GM20431 (cell line): ENCODE results near the gene CMTM4.
"Not testable (repeated sequence)": the region's sequence is repeated elsewhere in the genome, so short reads cannot be mapped to it uniquely, and the experiment has no call there.

Experiments
- in situ Hi-C: fragments of 300-500 bp; cut with MseI, MboI; formaldehyde crosslinking; loops from one replicate; pipeline ENCODE4 v1.15.0; 2020; ENCODE audit warnings: low sequenced_read_pairs; ENCODE audit not compliant: unreplicated experiment

The CMTM4 gene

DNA sequence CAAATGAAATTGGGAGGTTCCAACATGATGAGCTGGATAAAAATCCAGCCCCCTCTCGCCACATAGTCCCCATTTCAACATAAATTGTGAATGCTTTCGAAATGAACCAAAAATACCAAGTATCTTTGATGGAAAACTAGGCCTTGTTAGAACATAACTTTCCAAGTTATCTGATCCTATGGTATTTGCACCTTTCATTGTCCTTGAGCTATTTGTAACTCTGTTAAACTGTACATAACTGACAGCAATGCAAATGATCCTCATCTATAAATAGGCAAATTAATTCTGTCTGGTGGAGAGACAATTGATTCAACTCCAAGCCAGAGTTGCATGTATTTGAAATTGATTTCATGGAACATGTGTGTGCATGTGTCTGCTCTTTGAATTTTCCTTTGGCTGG is 18.2 kb downstream of the CMTM4 start:
- in situ Hi-C loops = no loop called here

GRCh38 chr16:66677836-66678235 is 18.7 kb downstream of the CMTM4 start:
- in situ Hi-C loops = no loop called here

DNA sequence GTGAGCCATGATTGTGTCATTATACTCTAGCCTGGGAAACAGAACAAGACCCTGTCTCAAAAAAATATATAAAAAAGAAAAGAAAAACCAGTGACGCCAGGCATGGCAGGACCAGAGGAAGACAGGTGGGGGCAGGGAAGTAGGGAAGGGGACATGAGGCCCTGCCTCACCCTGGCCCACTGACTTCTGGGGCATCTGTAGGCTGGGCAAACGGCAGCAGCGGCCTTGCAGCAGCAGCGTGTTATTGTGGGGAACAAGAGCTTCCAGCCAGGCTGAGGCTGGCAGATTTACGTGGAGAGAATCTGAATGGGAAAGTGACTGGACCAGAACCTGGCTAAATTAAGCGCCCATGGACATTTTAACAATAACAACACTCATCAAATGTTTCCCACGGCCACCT is 19.4 kb downstream of the CMTM4 start:
- in situ Hi-C loops = no loop called here

DNA sequence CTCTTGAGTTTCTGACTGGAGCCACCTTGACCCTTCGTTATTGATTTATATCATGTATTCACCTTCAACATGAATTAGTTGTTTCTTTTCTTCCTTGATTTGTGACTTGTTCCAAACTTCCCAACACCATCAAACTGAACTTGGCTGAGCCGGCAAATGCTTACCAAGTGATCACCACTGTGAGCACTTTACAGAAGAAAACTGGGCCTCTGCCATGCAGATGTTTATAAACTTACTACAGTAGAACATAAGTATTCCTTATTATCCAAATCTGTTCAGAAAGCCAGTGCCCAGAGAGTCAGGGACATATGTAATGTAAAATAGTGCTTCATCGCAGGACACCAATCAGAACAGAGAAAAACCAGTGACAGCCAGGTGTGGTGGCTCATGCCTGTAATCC is 19.9 kb downstream of the CMTM4 start:
- in situ Hi-C loops = no loop called here

- in situ Hi-C loops = no loop called here
Observed at GRCh38 chr16:66673691-66674090, 22.9 kb downstream of the CMTM4 start.

DNA sequence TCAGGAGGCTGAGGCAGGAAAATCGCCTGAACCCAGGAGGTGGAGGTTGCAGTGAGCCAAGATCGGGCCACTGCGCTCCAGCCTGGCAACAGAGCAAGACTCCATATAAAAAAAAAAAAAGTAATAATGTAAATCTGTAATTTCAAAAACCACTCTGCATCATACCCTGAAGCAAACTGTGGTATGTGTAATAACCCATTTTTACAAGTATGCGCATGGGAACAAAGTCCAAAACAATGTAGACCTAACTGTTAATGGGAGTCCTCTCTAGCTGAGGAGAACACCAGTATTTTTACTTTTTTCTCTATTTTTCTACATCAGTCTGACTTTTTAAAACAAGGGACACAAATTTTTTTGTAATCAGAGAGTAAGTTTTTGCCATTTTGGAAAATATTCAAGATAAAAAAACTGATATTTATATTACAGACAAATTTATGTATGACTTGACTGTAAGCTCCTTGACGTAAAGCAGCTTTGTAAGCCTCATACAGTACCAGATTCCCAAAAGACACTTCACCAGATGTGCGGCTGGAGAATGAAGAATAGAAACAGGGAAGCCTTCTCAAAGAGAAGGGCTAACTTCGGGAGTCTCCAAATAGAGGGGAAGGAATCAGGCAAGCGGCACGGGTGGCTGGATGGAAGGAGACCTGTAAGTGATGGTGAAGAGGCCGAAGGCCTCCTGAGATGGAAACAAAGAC is 25.7 kb downstream of the CMTM4 start:
- in situ Hi-C loops = no loop called here

GRCh38 chr16:66668777-66669444 is 27.6 kb downstream of the CMTM4 start:
- in situ Hi-C loops = no loop called here

DNA sequence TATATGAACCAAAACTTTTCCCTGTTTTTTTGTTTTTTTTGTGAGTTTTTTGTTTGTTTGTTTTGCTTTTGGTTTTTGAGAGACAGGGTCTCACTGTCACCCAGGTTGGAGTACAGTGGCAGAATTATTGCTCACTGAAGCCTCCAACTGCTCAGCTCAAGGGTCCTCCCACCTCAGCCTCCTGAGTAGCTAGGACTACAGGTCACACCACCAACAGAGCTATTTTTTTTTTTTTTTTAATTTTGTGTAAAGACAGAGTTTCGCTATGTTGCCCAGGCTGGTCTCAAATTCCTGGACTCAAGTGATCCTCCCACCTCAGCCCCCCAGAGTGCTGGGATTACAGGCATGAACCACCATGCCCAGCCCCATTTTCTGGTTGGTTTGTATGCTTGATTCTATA is 28.6 kb downstream of the CMTM4 start:
- in situ Hi-C loops = no loop called here

GRCh38 chr16:66662445-66663194 is 33.9 kb downstream of the CMTM4 start:
- in situ Hi-C loops = no loop called here

DNA sequence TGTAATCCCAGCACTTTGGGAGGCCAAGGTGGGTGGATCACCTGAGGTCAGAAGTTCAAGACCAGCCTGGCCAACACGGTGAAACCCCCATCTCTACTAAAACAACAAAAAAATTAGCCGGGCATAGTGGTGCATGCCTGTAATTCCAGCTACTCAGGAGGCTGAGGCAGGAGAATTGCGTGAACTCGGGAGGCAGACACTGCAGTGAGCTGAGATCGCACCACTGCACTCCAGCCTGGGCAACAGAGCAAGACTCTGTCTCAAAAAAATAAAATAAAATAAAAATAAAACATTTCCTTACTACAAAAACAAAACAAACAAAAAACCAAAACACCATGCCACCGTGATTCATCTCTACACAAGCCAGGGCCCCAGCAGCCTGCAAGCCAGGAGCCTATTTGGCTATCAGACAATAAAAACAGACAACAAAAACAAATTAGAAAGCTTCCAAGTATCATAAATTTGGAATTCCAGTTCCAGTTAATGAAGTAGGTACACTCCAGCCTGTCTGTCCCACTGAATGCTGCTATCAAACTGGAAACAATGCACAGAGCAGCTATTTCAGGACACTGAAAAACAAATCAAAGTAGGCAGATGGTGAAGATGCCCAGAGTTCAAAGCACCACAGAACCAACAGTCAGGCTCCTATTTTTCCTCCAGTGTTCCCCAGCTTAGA is 34.7 kb downstream of the CMTM4 start:
- in situ Hi-C loops = not testable (repeated sequence)

DNA sequence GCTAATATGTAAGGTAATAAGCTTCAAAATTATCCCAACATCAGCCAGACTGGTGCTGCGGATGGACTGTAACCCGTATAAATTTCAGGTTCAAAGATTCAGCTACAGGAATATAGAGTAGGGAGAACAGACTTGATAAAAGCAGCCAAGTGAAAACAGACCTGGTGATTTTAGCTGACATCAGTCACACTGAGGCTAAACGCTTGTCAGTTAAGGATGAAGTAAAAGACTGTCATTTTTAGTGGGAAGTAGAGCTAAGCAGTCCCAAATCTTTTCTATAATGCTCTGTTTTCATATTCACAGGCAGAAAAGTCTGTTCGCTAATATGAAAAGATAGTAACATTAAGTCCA is 35.4 kb downstream of the CMTM4 start:
- in situ Hi-C loops = no loop called here

- in situ Hi-C loops = no loop called here
Observed at GRCh38 chr16:66660422-66661209, 35.9 kb downstream of the CMTM4 start.

DNA sequence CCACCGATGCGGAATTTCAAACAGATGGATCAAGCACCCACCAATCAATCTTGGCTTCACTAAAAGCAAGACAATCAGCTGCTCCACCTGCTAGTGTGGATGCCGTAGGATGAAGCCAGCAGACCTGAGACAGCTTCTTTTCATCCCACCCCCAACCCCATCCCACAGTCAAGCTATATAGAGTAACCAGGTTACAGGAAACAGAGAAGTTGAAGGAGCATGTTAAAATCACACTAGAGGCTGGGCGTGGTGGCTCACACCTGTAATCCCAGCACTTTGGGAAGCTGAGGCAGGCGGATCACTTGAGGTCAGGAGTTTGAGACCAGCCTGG is 37.7 kb downstream of the CMTM4 start:
- in situ Hi-C loops = no loop called here

GRCh38 chr16:66658143-66658859 is 38.2 kb downstream of the CMTM4 start:
- in situ Hi-C loops = no loop called here

DNA sequence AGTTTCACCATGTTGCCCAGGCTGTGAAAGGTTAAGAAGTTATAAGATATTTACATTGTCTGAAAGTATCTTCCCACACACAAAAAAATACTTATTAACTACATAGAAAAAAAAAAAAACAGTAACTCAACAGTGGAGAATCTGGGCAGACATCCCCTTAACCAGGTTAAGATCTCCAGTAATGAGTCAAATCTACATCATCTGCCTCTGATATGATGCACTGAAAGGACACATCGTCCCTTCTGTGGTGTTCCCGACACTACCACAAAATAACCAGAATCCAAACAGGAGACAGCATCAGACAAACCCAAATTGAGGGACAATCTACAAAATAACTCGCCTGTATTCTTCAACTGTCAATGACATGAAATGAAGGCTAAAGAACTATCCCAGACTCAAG is 40.0 kb downstream of the CMTM4 start:
- in situ Hi-C loops = no loop called here

DNA sequence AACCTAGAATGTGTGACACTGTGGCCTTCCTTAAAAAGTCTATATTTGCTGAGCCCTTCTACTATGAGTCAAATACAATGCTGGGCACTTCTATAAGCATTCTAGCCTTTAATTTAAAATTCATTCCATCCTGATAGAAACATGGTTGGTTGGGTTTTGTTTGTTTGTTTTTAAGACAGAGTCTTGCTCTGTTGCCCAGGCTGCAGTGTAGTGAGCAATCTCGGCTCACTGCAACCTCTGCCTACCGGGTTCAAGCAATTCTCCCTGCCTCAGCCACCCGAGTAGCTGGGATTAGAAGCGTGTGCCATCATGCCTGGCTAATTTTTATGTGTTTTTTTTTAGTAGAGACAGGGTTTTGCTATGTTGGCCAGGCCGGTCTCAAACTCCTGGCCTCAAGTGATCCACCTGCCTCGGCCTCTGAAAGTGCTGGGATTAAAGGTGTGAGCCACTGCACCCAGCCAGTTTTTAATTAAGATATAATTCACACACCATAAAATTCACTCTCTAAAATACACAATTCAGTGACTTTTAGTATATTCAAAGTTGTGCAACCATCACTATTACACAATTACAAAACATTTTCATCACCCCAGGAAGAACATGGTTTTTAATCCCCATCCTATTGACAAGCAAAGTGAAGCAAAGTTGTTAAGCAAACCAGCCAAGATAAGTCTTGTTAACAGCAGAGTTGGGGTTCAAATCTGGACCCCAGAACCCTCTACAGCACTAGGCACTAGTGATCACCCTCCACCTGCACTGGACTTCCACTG is 42.8 kb downstream of the CMTM4 start:
- in situ Hi-C loops = no loop called here

DNA sequence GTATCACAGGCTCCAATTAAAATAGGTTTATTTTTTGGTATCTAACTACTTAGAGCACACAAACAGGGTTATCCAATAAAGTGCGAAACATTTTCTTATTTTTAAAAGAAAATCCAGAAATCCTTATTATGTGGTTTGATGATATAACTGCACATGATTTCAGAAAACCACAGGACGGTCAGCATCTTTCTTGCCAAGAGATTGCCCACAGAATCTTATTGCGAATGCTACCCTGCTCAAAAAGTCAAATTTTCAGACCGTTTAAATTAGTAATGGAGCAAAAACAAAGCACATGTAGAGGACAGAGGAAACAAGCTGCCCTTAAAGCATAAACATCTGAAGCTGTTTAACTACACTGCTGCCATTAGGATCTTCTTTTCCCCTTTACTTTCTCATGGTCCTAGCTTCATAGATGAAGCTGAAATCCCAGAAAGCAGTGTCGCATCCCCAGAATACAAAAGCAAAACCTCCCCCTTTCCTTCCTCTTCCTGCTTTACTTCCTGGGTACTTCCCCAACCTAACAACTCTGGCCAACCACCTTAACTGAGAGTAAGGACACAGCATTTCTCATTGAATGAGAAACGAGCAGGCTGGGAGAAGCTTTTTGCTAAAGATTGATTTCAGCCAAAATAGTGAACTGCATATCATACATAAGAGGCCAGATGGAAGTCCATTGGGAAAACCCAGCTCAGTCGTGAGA is 43.7 kb downstream of the CMTM4 start:
- in situ Hi-C loops = no loop called here

- in situ Hi-C loops = no loop called here
Observed at GRCh38 chr16:66651965-66652364, 44.6 kb downstream of the CMTM4 start.

DNA sequence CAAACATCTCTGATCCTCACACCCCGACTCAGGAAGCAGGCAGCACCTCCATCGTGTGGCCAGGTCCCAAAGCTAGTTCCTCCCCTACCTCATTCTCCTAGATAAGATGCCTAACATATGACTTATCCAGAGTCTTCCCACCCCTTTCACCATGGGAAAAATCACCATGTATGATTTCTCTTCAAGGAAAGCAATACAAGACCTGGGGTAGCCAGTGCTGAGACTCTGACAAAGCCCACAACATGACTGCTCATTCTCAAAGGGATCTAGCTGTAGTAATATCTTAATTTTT is 45.1 kb downstream of the CMTM4 start:
- in situ Hi-C loops = no loop called here
